ENCODE results near the gene CHD8. TPM values are rescaled to one million over a fixed set of nuclear protein-coding genes. Genes with fewer than 3 reads are reported as not detected.
"Not testable (repeated sequence)": the region's sequence is repeated elsewhere in the genome, so short reads cannot be mapped to it uniquely, and the experiment has no call there.

CHD8 gene
- polyA plus RNA-seq, 3 donors = 75.2 to 78.5 (median 76.0) TPM

- DNase-seq (ENCODE audit: low read depth in 3 of 3, low spot score in 2 of 3) = no peak
Measured at GRCh38 chr14:21373980-21374379, 81.9 kb downstream of the CHD8 start.

DNA sequence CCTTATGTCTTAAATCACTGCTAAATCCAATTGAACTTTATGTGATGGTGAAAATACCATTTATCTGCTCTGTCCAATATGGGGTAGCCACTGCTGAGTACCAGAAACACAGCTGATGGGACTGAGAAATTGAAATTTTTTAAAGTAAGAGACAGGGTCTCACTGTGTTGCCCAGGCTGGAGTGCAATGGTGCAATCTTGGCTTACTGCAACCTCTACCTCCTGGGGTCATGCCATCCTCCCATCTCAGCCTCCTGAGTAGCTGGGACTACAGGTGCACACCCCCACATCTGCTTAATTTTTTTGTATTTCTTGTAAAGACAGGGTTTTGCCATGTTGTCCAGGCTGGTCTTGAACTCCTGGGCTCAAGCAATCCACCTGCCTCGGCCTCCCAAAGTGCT lies 83.1 kb downstream of the CHD8 start:
- DNase-seq (ENCODE audit: low read depth in 3 of 3, low spot score in 2 of 3) = not testable (repeated sequence)

DNA sequence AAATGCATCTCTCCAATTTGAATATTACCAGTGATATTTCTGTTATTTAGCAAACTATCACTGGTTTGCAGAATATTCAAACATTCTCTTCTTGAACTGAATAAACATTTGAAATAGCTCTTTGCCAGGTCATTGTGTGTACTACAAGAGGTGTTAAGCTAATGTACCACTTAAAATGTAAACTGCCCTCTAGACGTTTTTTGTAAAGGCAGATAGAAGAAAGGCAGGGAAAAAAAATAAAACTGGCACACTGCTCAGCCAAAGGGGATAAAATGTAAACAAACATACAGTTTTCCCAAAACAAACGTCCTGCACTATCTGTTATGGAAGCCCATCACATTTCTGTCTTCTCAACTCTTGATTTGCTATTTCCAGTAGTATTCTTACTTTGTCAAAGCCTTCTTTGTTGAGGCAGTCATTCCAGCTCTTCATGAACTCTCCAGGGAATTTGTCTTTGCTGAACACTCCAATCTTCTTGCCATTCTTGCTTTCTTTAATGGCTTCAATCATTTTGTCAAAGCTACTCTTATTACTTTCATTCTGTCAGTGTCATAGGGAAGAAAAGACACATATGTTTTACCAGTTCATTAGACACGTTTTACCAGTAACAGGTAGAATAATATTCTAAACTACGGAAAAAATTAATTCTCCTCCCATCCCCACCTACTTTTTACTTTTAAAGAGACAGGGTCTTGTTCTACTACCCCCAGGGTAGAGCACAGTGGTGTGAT lies 85.8 kb downstream of the CHD8 start:
- DNase-seq (ENCODE audit: low read depth in 3 of 3, low spot score in 2 of 3) = no peak

GRCh38 chr14:21367582-21368144 lies 88.3 kb downstream of the CHD8 start:
- DNase-seq (ENCODE audit: low read depth in 3 of 3, low spot score in 2 of 3) = no peak

DNA sequence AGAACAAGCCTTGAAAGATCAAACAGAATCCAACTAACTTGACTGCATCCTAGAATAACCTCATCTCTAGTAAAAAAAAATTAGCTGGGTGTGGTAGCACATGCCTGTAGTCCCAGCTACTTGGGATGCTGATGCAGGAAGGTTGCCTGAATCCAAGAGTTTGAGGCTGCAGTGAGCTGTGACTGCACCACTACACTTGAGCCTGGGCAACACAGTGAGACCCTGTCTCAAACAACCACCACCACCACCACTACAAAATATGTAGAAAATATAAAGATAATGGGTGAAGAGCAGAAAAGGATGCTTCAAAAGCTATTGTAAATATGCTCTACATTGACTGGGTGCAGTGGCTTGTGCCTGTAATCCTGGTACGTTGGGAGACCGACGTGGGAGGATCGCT lies 99.4 kb downstream of the CHD8 start:
- no peak for DNase-seq (ENCODE audit: low read depth in 3 of 3, low spot score in 2 of 3)

DNA sequence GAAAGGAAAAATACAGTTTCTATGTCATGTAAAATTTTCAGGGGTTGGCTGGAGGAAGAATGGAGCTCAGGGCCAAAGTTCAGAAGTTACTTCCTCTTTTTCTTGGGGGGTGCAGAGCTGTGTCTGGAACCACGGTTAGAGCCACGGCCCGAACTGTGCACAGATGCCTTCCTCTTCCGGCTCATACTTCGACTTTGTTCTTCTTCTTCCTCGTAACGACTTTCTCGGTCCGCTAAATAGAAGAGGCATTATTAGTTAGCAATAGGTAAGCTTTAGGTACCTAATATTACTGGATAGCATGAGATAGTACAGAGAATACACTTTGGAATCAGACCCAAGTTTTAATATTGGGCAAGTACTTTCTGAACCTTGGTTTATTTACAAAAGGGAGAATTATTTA lies 103.3 kb downstream of the CHD8 start:
- no peak for DNase-seq (ENCODE audit: low read depth in 3 of 3, low spot score in 2 of 3)

DNA sequence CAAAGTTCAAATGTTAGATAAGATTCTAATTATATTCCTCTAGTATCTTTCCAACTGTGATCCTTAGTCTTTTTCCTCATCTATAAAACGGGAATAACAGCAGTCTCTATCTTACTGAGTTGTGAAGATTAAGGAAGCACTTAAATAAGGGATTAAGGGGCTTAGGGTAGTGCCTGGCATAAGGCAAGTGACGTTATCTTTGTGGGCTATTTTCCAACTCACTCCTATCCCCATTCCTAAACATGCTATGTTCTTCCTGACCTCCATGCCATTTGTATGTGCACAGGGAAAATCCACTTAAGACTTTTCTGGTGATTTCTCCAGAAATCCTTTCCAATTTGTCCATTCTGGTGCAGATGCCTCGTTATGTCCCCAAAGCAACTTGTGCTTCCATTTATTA lies 105.4 kb downstream of the CHD8 start:
- no peak for DNase-seq (ENCODE audit: low read depth in 3 of 3, low spot score in 2 of 3)

DNA sequence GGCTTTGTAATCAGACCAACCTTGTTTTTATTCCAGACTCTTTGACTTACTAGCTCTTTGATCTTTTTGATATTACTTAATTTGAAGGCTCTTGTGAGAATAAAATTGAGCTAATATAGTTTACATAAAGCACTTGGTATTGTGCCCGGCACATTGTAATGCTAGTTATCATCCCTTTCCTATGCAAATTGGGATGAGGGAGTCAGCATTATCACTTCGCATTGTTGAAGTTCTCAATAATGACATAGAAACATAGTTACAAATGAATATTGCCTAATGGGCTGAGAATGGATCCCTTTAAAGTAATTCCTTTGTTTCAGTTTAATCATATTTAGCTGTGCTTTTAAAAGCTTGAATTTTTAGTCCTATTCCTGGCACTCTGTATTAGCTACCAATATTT lies 108.7 kb downstream of the CHD8 start:
- DNase-seq (ENCODE audit: low read depth in 3 of 3, low spot score in 2 of 3) = no peak

DNA sequence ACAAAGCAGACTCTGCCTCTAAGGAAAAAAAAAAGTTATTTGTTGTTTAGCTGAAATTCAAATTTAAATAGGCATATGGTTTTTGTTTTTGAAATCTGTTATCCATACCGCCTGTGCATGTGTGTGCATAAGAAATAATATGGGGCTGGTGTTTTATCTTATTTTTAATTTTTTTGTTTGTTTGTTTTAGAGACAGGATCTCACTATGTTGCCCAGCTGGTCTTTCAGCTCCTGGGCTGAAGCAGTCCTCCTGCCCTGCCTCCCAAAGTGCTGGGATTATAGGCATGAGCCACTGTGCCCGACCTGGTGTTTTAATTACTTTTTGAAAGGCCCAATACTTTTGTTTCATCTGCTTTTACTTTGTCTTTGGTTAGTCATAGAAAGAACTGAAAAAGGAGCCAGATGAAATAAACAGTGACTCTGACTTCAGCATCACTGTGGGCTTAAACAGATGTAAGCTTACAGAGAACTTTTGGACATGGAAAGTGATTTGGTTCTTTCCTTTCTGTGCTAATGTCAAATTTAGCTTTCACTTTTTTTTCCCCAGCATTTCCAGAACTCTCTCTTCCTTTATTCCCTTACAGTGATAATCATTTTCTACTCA lies 109.3 kb downstream of the CHD8 start:
- DNase-seq (ENCODE audit: low read depth in 3 of 3, low spot score in 2 of 3) = no peak

- DNase-seq (ENCODE audit: low read depth in 3 of 3, low spot score in 2 of 3) = no peak
Measured at GRCh38 chr14:21343035-21343794, 112.7 kb downstream of the CHD8 start.

Other genes starting within 250 kb of the CHD8 start
- gene HNRNPC, start 186.7 kb downstream of the CHD8 start, polyA plus RNA-seq (ENCODE audit: insufficient read length in 3 of 3) = 1,000 to 10,000 TPM; 1,019 to 1,090 (median 1,089) TPM
- under 1 TPM; 0.39 to 0.65 (median 0.47) TPM for gene RPGRIP1, start 176.0 kb downstream of the CHD8 start, polyA plus RNA-seq (ENCODE audit: insufficient read length in 3 of 3)
- 100 to 1,000 TPM; 151 to 160 (median 158) TPM for gene SUPT16H, start 72.1 kb downstream of the CHD8 start, polyA plus RNA-seq (ENCODE audit: insufficient read length in 3 of 3)
- 10 to 100 TPM; 40.0 to 42.5 (median 42.1) TPM for gene RAB2B, start 20.8 kb upstream of the CHD8 start, polyA plus RNA-seq (ENCODE audit: insufficient read length in 3 of 3)
- 10 to 100 TPM; 61.7 to 64.5 (median 62.0) TPM for gene TOX4, start 21.1 kb upstream of the CHD8 start, polyA plus RNA-seq (ENCODE audit: insufficient read length in 3 of 3)
- gene METTL3, start 55.2 kb upstream of the CHD8 start, polyA plus RNA-seq (ENCODE audit: insufficient read length in 3 of 3) = 10 to 100 TPM; 91.1 to 99.6 (median 99.0) TPM
- gene SALL2, start 70.2 kb upstream of the CHD8 start, polyA plus RNA-seq (ENCODE audit: insufficient read length in 3 of 3) = 10 to 100 TPM; 61.2 to 66.5 (median 65.4) TPM
- not detected for gene OR10G3, start 124.0 kb upstream of the CHD8 start, polyA plus RNA-seq (ENCODE audit: insufficient read length in 3 of 3)
- not detected for gene OR10G2, start 178.8 kb upstream of the CHD8 start, polyA plus RNA-seq (ENCODE audit: insufficient read length in 3 of 3)
- not detected for gene OR4E2, start 197.7 kb upstream of the CHD8 start, polyA plus RNA-seq (ENCODE audit: insufficient read length in 3 of 3)
- gene OR4E1, start 217.7 kb upstream of the CHD8 start, polyA plus RNA-seq (ENCODE audit: insufficient read length in 3 of 3) = under 1 TPM in 1 of 3 donors, not detected in 2; 0.08 TPM